ENCODE measurements around the gene GPR55. TPM values are rescaled to one million over a fixed set of nuclear protein-coding genes. Genes with fewer than 3 reads are reported as not detected.
A peak's percentile ranks its signal among the peaks of the same experiment; 100 is the strongest.

GPR55 gene
- total RNA-seq, 1 experiment from 2014 or later = not detected

DNA sequence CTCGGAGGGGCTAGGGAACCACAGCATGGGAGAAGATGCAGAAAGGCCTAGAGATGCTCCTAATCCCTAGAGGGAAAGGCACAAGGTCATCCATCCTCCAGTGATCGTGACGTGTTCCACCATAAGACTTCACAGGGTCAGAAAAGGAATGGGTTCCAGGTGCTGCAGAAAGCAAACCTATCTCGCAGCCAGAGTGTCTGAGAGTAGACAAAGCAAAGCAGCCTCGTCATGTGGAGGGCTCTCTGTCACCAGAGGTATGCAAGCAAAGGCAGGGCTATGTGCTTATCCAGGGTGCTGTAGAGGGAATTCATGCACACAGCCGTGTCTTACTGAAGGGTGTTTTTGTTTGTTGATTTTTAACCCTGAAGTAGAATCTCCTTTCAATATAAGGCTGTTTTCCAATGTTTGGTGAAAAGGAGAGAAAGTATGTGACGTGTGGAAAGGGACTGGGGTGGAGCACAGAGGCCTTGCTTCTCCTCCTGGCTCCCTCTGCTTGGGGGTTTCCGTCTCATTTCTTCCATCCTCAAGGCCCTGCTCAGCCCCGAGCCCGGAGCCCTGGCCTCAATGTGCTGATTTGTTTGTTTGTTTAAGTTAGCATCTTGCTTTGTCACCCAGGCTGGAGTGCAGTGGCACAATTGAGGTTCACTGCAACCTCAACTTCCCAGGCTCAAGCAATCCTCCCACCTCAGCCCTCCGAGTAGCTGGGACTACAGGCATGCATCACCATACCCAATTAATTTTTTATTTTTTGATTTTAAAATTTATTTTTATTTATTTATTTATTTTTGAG is 3.0 kb downstream of the GPR55 start:
- Histone ChIP-seq H4K20me1 (ENCODE audit: control insufficient read depth, insufficient read depth, insufficient read length) (no peaks in the 10 kb centered on the region), H3K27me3 (ENCODE audit: insufficient read depth, low read length) (no peaks in the 10 kb centered on the region), H3K9me3 (ENCODE audit: control insufficient read depth, low read depth, low read length) (no peaks in the 10 kb centered on the region), H3K9ac (ENCODE audit: extremely low read depth, insufficient read length, low read length) (no peak overlapping the region), H2BK15ac (ENCODE audit: low read depth, low read length) (no peak overlapping the region), H3K56ac (ENCODE audit: insufficient read length, low read depth, low read length) (no peak overlapping the region), H2AFZ (ENCODE audit: low read length) (no peak overlapping the region), H2AK5ac (ENCODE audit: insufficient read length, low read length) (no peak overlapping the region), H3T11ph (ENCODE audit: low read length) (no peak overlapping the region), H3K79me2 (ENCODE audit: insufficient read depth, low read length) (no peaks in the 10 kb centered on the region), H3K4me2 (ENCODE audit: insufficient read depth, insufficient read length, low read length) (no peak overlapping the region), H4K91ac (ENCODE audit: insufficient read length, low read depth, low read length) (no peak overlapping the region), H3K27ac (ENCODE audit: insufficient read length, low read depth, low read length) (no peak overlapping the region), H4K5ac (ENCODE audit: insufficient read length, low read depth, low read length) (no peak overlapping the region), H3K4me1 (ENCODE audit: insufficient read depth, low read length) (no peaks in the 10 kb centered on the region), H3K23ac (ENCODE audit: insufficient read length, low read depth, low read length) (no peak overlapping the region), H2BK20ac (ENCODE audit: low read depth, low read length, poor library complexity, severe bottlenecking) (no peak overlapping the region), H3K4ac (ENCODE audit: low read depth, low read length) (no peak overlapping the region), H3K23me2 (ENCODE audit: insufficient read length, low read depth, low read length, poor library complexity, severe bottlenecking) (no peaks in the 10 kb centered on the region), H2BK120ac (ENCODE audit: low read depth, low read length, poor library complexity, severe bottlenecking) (no peak overlapping the region), H2BK5ac (ENCODE audit: insufficient read length, low read length) (no peak overlapping the region), H3K18ac (ENCODE audit: insufficient read length, low read depth, low read length) (no peak overlapping the region), H3K14ac (ENCODE audit: insufficient read depth, low read length) (no peak overlapping the region; the same call in 1 of the 2 replicates), H2BK12ac (ENCODE audit: insufficient read length, low read depth, low read length) (no peak overlapping the region), H4K8ac (replicated peaks; ENCODE audit: insufficient read length, low read depth, low read length) (no peak overlapping the region), H3K79me1 (ENCODE audit: insufficient read depth, low read depth, low read length, poor library complexity, severe bottlenecking) (no peaks in the 10 kb centered on the region)
- H3K4me1 Mint-ChIP-seq = no peaks in the 10 kb centered on the region; a peak in 3 of 4 replicates
- WGBS (ENCODE audit: extremely low coverage, insufficient read length, low lambda C conversion rate) = no CpG with 5 or more reads among the region's 11 CpGs
- no peaks in the 10 kb centered on the region for H3K9me3 Mint-ChIP-seq
- TF ChIP-seq, protein P1, sequence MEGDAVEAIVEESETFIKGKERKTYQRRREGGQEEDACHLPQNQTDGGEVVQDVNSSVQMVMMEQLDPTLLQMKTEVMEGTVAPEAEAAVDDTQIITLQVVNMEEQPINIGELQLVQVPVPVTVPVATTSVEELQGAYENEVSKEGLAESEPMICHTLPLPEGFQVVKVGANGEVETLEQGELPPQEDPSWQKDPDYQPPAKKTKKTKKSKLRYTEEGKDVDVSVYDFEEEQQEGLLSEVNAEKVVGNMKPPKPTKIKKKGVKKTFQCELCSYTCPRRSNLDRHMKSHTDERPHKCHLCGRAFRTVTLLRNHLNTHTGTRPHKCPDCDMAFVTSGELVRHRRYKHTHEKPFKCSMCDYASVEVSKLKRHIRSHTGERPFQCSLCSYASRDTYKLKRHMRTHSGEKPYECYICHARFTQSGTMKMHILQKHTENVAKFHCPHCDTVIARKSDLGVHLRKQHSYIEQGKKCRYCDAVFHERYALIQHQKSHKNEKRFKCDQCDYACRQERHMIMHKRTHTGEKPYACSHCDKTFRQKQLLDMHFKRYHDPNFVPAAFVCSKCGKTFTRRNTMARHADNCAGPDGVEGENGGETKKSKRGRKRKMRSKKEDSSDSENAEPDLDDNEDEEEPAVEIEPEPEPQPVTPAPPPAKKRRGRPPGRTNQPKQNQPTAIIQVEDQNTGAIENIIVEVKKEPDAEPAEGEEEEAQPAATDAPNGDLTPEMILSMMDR (conservative IDR thresholded peaks at IDR 0.05) = no peak
- no peaks in the 10 kb centered on the region; a peak in 1 of 7 replicates for H3K36me3 Mint-ChIP-seq (ENCODE audit: insufficient read depth in 1 of 3, low read depth in 3 of 3)
- no peak overlapping the region for H3K4me3 Mint-ChIP-seq
- peak; percentile 21 for DNase-seq
- H3K27ac Mint-ChIP-seq = no peak overlapping the region; a peak in 1 of 7 replicates
- H3K27me3 Mint-ChIP-seq (ENCODE audit: low read depth) = peaks cover 4% of the 10 kb centered on the region
